DND-41 (cell line): ENCODE data around the gene USP24.

Experiments
- EZH2 ChIP-seq: IDR thresholded peaks from 3 replicates; pipeline ENCODE4 v1.6.1; 2012; ENCODE audit warnings: borderline replicate concordance, low read depth, mild to moderate bottlenecking, moderate library complexity, low read length, inconsistent platforms; ENCODE audit not compliant: severe bottlenecking
- TF ChIP-seq, protein P1 (sequence below): IDR thresholded peaks from 2 replicates; pipeline ENCODE4 v1.5.1; 2012; ENCODE audit warnings: borderline replicate concordance, low read length, moderate library complexity, mild to moderate bottlenecking; ENCODE audit not compliant: poor library complexity, severe bottlenecking; ENCODE audit errors: extremely low read depth

DNA sequence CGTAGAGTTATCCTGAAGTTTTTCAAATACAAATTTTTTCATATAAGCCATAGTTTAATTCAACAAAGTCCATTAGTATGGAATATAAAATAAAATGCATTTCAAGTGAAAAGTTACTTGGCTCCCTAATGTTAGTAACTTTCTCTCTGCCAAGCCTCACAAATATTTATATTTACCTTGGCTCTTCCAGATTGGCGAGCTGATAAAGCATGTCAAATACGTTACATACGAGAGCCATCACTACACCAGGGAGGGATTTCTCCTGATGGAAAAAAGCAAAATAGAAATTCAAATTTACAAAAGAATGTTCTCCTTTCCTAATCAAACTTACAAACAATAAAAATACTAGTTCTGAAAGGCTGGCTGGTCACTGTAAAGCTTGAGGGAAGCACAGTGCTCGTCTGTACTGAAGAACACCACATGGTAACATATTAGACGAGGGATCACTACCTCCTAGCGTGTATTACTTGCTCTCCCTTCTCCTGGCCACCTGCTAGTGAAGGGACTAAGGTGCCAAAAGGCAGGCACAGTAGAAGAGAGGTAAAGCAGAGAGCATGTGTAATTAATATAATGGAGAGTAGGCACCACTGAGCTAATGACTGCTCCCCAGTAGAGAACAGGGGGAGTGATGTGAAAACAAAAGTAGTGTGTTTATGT is 80.9 kb downstream of the USP24 start:
- TF ChIP-seq, protein P1, sequence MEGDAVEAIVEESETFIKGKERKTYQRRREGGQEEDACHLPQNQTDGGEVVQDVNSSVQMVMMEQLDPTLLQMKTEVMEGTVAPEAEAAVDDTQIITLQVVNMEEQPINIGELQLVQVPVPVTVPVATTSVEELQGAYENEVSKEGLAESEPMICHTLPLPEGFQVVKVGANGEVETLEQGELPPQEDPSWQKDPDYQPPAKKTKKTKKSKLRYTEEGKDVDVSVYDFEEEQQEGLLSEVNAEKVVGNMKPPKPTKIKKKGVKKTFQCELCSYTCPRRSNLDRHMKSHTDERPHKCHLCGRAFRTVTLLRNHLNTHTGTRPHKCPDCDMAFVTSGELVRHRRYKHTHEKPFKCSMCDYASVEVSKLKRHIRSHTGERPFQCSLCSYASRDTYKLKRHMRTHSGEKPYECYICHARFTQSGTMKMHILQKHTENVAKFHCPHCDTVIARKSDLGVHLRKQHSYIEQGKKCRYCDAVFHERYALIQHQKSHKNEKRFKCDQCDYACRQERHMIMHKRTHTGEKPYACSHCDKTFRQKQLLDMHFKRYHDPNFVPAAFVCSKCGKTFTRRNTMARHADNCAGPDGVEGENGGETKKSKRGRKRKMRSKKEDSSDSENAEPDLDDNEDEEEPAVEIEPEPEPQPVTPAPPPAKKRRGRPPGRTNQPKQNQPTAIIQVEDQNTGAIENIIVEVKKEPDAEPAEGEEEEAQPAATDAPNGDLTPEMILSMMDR: no peak
- no peak for TF ChIP-seq EZH2
